ENCODE data around the gene ARFIP1.
A peak's percentile ranks its signal among the peaks of the same experiment; 100 is the strongest.
"Not testable (repeated sequence)": the region's sequence is repeated elsewhere in the genome, so short reads cannot be mapped to it uniquely, and the experiment has no call there.

ARFIP1 gene, protein sequence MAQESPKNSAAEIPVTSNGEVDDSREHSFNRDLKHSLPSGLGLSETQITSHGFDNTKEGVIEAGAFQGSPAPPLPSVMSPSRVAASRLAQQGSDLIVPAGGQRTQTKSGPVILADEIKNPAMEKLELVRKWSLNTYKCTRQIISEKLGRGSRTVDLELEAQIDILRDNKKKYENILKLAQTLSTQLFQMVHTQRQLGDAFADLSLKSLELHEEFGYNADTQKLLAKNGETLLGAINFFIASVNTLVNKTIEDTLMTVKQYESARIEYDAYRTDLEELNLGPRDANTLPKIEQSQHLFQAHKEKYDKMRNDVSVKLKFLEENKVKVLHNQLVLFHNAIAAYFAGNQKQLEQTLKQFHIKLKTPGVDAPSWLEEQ

DNA sequence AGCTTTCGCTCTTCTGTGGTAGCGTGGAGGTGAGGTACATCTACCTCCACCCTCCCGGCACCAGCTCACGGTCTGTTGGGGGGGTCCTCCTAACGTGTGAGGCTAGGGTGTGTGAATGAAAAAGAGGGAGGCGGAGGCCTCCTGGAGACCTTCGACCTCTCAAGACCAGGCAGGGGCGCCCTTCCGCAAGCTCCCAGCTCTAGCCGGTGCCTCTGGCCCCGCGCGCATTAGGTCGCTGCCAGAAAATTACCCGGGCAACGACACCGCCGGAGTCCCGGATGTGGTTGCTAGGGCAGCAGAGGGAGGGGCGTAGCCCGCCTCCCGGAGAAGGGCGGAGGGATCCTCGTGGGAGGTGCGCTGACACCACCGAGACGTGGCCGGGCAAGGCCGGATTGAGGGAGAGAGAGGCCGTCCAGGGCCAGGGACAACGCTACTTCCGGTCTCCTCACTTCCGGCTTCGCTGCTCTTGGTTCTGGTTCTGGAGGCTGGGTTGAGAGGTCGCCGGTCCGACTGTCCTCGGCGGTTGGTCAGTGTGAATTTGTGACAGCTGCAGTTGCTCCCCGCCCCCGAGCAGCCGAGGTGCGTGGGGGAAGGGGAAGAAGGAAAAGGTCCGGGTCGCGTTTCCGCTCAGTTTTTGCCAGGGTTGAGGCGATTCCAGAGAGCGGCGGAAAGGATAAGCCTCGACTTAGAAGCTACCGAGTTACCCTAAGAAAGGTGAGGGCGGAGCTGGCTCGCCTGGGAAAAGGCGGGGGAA is at the start of gene ARFIP1, which contains the start of gene TIGD4:
Gene ARFIP1, plus strand, starts transcription at position 442 of the 754 bp plus-strand sequence. CDS start 49,680 bp downstream, outside the sequence.
Gene TIGD4, minus strand, starts transcription at position 218 of the 754 bp plus-strand sequence. CDS start 8,726 bp downstream, outside the sequence.
- DNase-seq (ENCODE audit: low spot score), result peak; percentile 69

DNA sequence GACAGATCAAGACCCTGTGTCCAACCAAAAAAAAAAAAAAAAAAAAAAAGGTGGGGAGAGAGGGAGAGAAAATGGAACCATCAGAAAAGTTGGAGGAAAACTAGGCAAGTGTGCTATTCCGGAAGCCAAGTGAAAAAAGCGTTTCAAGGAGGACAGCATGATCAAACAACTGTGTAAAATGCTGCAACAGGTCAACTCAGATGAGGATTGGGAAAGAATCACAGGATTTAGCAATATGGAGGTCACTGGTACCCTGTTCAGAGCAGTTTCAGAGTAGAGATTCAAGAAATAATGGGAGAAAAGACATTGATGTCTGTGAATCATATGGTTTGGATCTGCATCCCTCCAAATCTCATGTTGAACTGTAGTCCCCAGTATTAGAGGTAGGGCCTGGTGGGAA is 47.8 kb upstream of the ARFIP1 start:
- no peak for DNase-seq (ENCODE audit: low spot score)

DNA sequence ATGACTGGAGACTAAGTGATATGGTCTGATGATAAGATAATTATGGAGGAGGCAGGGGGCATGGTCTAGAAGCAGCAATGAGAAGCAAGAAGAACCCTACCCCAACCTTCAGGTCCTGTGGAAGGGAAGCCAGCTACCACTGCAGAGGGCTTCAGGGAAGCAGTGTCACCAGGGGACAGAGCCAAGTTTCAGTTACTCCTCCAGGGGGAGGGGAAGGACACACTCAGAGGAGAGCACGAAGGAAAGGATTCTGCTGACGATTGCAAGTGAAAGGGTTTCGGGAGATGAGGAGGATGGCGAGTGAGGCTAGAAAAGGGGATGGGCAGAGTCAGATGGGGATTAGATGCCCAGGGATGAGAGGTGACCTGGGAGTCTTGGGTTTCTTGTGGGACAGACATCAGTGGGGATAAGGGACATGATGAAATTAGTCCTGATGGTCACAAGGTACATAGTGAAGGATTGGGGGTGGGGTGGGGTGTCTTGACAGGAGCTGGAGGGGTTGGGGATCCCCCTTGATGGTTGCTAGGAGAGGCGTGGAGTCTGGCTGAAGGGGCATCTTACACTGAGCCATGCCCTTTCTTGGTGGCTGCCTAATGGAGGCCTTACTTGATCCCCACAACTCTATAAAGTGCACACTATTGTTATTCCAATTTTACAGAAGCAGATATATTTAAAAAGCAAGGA is 45.6 kb upstream of the ARFIP1 start:
- no peak for DNase-seq (ENCODE audit: low spot score)

DNA sequence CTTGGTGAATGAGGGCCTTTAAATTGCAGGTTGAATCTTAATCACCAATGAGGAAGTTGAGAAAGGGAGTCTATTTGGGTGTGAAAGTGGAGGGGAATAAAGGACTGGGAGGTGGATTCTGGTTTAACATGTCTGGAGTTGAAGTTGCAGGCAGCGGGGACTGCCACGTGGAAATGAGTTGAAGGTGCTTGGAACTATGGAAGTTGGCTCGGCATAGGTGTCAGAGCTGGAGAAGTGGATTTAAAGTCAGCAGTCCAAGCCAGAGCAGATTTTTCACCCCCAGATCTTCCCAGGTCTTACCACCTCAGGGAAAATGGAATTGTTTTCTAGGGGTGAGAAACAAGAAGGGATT is 45.1 kb upstream of the ARFIP1 start:
- no peak for DNase-seq (ENCODE audit: low spot score)

DNA sequence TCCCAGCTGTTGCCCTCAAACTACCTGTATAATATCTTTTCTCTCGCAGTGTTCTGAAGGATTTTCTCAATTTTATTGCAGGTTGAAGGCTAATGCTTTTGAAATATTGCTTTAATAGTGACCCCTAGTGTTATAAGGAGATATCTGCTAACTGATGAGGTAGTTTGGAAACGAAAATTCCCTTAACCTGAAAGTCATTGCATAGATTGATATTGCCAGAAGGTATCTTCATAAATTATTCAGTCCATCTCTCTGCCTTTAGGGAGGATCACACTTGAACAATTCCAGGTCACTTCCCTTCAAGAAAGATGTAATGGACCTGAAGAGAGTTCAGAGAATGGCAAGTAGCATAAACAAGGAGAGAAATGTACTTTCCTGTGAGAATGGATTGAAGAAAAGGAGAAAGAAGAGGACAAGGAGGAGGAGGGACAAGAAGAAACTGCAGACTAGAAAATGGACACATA is 44.3 kb upstream of the ARFIP1 start:
- DNase-seq (ENCODE audit: low spot score), result peak; percentile 16

DNA sequence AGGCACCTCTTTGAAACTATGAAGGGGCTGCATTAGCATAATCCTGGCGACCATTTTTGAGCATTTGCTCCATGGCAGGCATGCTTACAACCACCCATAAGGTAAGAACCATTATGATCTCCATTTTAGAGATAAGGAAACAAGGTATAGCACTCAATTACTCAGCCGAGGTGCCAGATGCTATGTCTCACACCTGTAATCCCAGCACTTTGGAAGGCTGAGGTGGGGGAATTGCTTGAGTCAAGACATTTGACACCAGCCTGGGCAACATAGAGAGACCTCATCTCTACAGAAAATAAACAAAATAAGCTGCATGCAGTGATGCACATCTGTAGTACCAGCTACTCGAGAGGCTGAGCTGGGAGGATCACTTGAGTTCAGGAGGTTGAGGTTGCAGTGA is 43.8 kb upstream of the ARFIP1 start:
- DNase-seq (ENCODE audit: low spot score), result no peak

DNA sequence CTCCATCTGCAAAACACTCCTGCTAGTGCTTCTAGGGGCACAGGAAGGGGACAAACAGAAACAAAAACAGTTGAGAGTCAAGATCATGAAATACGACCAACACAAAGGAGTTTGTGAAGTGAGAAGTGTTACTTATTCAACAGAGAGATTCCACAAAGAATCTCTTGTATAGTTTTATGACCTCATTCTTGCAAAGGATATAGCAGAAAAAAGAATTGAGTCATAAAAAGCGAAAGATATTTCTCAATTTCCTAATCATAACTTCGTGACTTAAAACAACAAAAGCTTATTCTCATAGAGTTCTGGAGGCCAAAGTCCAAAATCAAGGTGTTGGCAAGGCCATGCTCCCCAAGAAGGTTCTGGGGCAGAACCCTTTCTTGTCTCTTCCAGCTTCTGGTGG is 40.9 kb upstream of the ARFIP1 start:
- no peak for DNase-seq (ENCODE audit: low spot score)

DNA sequence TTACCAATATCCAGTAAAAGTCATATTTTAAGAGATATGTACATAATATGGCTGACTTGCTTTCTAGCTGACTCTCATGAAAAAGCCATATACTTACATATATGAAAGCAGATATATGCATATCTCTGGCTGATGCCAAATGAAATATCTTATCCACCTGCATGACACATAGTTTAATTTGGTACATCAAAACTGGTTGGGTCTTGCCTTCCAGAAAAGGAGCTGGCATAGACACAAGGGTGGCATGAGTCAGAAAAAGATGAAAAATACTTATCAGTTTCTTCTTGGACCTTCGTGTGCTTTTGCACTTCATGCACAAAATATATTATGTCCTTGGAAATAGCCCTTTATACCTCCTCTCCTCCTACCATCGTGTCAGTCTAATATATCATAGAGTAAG is 32.3 kb upstream of the ARFIP1 start:
- DNase-seq (ENCODE audit: low spot score), result no peak

DNA sequence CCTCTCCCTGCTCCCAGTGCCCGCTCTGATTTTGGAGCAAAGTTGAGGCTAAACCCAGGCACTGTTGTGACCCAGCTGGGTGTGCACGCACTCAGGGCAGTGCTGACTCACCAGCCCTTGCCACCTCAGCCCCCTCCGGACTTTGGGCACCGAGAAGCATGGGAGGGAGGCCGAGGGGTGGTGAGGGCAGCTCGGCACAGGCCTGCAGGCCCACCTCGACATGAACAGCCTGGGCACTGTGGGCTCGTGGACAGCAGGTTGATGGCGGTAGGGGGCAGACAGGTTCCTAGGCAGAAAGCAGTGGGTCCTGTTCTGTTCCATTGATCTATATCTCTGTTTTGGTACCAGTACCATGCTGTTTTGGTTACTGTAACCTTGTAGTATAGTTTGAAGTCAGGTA is 31.1 kb upstream of the ARFIP1 start:
- DNase-seq (ENCODE audit: low spot score), result no peak

DNA sequence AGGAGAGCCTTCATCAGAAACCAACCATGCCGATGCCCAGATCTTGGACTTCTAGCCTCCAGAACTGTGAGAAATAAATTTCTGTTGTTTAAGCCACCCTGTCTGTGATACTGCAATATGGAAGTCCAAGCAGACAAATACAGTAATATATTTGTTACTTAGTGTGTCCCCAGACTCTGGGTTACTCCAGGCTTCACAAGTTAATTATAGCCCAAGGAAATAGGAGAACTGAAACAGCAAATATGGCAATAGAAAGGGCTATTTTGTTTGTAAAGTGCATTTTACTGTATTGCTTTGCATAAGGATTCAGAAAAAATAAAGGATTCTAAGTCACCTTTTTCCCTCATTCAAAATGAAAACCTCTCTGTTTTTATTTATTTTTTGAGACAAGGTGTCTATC is 16.0 kb upstream of the ARFIP1 start:
- no peak for DNase-seq (ENCODE audit: low spot score)

DNA sequence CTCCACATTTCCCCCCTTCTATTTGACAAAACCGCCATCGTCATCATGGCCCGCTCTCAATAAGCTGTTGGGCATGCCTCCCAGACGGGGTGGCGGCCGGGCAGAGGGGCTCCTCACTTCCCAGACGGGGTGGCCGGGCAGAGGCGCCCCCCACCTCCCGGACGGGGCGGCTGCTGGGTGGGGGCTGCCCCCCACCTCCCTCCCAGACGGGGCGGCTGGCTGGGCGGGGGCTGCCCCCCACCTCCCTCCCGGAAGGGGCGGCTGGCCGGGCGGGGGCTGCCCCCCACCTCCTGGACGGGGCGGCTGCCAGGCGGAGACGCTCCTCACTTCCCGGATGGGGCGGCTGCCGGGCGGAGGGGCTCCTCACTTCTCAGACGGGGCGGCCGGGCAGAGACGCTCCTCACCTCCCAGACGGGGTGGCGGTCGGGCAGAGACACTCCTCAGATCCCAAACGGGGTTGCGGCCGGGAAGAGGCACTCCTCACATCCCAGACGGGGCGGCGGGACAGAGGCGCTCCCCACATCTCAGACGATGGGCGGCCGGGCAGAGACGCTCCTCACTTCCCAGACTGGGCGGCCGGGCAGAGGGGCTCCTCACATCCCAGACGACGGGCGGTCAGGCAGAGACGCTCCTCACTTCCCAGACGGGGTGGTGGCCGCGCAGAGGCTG is 14.6 kb upstream of the ARFIP1 start:
- DNase-seq (ENCODE audit: low spot score), result not testable (repeated sequence)

DNA sequence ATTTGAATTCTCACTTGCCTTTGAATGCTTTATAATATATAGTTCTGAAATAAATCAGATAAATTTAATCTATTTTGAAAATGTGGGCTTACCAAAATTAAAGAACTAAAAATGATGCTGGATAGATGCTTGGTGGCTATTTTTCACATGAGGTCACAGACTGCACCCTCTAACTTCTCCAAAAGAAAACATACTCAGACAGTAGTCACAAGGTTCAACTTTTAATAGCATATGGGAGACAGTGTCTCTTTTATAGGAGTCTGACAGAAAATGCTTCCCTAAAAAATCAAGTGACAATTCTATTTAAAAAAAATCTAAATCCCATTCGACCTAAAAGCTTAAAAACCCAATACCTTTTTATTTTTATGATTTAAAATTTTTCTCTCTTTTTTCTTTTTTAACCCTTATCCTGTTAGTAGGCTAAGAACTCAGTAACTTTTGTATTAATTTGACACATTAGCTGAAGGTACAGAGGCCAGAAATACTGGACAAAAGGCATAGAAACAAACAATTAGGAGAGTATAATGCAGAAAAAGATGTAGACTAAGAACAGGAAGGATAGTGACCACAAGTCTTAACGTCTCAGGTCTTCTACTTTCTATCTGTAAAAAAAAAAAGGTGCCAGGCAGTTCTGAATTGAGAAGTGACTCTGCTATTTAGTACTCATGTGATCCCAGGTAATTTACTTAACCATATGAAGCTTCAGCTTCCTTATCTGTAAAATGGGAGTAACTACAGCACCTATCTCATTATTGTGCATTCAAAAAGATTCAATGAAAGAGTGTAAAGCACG is 7.8 kb upstream of the ARFIP1 start:
- no peak for DNase-seq (ENCODE audit: low spot score)

DNA sequence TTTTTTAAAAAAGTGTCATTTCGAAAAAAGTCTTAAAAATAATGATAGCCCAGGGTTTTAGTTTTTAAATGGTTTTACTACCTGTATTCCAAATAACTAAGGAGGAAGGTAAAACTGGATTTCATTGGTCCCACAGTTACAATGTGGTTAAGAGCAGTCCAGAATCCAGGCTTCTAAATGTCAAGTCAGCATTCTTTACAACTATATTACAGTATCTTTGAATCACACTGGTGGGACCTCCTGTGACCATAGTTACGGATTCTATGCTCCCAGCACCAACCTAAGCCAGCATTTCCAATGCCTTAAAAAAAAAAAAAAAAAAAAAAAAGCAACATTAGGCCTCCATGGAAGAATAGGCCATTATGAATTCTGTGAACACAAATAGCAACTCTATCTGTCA is 6.4 kb upstream of the ARFIP1 start:
- DNase-seq (ENCODE audit: low spot score), result no peak

DNA sequence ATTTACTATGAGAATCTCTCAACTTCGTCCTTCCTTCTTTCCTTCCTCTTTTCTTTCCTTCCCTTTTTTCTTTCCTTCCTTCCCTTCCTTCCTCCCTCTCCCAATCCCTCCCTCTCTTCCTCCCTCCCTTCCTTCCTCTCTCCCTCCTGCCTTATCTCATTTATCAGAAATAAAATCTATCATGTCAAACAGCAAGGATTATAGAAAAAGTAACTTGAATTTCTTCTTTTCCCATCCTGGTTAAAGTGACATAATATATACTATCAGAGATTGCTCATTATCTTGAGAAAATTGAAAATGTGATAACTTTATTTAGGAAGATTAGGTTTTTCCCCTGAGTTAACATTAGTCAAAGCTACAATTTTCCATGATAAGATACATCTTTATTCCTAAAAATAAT is 5.8 kb upstream of the ARFIP1 start:
- DNase-seq (ENCODE audit: low spot score), result no peak

DNA sequence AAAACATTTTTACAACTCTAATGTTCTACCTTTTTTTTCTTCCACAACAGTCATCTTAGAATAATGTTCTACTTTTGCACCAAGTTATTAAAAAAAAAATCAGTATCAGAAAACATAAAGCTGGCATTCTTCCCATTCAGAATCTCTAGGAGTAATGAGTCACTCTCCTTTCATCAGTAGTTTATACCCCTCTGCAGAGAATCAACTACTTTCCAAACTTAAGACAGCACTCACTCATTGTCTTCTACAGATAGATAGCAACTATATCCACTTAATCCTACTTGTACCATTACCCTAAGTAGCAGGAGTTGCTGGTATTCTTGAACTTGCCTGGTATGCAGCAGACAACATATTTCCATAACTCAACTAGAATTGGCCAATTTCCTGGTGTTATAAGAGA is 3.4 kb upstream of the ARFIP1 start:
- DNase-seq (ENCODE audit: low spot score), result no peak

DNA sequence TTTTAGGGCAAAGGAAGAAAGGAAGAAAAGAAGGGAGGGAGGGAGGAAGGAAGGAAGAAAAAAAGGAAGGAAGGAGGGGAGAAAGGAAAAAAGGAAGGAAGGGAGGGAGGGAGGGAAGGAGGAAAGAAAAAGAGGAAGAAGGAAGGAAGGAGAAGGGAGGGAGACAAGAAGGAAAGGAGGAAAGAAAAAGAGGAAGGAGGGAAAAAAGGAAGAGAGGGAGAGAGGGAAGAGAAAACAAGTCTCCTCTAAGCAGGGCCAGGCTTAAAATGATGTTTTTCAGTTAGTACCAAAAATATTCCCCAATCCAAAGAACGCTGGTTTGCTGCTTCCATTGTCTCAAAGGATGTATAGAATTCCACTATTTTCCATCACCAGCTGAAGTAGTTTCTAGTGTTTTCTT is 2.3 kb upstream of the ARFIP1 start:
- DNase-seq (ENCODE audit: low spot score), result no peak

DNA sequence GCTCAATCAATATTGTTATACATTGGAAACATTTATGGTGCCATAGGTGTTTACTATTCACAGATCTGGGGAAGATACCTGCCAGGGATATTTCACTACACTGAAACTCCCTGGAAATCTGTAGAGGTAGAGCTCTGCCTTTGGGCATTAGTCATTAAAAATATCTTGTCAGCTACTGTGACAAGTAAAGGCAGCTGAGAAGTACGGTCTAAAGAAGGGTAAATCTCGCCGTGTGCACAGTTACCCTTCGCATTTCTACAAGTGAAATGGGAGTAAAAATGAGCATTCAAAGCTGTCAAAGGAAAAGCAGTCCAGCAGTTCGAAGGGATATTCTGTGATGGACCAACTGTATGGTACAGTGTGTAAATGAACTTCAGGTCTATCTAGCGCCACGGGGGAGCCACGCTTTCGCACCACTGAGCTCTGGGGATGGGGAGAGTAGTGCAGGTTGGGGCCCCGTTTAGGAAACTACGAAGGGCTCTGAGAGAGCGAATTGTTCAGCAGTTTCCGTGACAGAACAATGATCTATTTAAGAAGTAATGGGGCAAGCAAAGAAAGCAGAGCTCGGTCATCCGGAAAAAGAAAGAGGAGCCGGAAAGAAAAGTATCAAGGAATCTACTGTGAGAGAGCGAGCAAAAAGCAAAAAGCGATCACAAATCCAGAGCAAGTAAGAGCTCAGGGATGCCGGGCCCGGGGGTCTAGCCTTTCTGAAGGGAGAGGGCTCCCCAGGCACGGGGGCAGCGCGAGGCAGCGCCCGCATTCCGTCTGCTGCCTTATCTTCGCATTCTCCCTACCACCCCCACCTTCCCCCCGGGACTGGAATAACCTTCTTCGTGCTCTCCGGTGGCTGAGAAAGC is 870 bp upstream of the ARFIP1 start:
- DNase-seq (ENCODE audit: low spot score), result no peak

DNA sequence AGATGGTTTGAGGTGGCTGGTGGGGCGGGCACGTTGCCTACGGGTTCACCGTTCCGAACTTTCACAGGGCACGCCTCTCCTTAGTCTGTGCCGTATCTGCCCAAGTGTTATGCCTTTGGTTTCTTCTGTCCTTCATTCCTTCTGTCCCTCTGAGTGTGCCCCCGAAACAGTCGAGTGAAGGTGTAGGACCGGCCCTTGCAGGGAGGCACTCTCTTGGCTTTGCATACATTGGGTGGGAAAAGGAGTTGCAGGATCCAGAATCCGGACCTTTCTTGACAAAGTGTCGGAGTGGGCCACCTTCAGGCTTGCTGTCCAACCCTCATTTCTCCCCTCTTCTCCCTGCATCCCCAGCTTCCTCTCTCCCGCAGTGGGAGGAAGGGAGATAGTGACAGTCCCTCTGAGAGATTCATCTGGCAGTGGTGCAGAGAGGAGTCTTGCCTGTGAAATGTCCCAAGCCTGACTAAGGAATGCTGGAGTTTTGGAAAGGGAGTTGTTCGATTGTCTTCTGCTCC is 569 bp downstream of the ARFIP1 start:
- DNase-seq (ENCODE audit: low spot score), result no peak

DNA sequence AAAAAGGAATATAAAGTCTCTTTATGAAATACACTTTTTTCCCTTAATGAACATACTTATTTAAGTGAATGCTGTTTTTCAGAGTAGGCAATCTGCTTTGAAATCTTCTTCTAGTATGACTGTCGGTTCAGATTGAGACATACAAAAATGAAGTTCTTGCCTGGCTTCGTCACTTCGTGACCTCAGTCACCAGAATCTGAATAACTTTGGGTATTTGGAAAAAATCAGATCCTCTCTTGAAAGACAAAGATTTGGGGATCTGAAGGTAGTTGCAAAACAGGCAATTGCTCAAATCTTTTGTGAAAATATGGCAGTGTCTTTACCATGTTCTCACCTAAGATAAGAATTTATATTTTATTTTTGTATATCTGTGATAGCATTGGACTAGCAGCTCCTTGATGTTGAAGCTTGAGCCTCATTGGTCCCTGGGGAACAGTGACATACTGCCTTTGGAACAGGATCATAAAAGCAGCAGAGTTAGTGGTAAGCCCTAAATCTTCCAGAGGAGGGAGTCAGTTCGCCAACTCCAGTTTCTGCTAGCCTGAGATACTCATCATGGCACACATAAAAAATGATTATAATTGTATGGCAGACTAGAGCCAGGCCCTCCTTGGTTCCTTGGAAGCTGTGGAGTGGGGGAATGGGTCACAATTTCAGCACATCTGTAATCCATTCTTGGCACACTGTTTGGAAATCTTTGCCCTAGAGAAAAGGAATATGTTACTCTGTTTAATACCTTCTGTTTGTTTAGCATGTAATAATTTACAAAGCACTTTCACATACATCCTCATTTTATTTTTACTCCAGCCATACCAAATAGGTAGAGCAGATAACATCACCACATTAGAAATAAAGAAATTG is 5.0 kb downstream of the ARFIP1 start:
- DNase-seq (ENCODE audit: low spot score), result no peak
